Endodermal cell (in vitro differentiated cells): Measurements from ENCODE around the gene CRMP1. TPM values are rescaled to one million over a fixed set of nuclear protein-coding genes. Genes with fewer than 3 reads are reported as not detected.
A peak's percentile ranks its signal among the peaks of the same experiment; 100 is the strongest.

ENCODE experiments used
- DNase-seq: peaks from one replicate; pipeline ENCODE4 v3.0.0-alpha.2; 2017
- H3K27ac ChIP-seq: 2 replicates; pipeline ENCODE4 v1.5.1; 2013; ENCODE audit warnings: mild to moderate bottlenecking, low read depth, low read length, moderate library complexity
- H3K27me3 ChIP-seq: 2 replicates; pipeline ENCODE4 v1.6.1; 2013; ENCODE audit warnings: mild to moderate bottlenecking, low read length, moderate library complexity; ENCODE audit not compliant: insufficient read depth, control insufficient read depth, poor library complexity, severe bottlenecking
- H3K36me3 ChIP-seq: 2 replicates; pipeline ENCODE4 v1.7.0; 2013; ENCODE audit warnings: mild to moderate bottlenecking, low read length, moderate library complexity; ENCODE audit not compliant: control insufficient read depth, insufficient read depth
- H3K4me1 ChIP-seq: one replicate; pipeline ENCODE4 v1.7.0; 2013; ENCODE audit warnings: low read length; ENCODE audit not compliant: control insufficient read depth, insufficient read depth
- H3K4me3 ChIP-seq: 2 replicates; pipeline ENCODE4 v1.5.1; 2013; ENCODE audit warnings: mild to moderate bottlenecking, low read length, moderate library complexity
- H3K9ac ChIP-seq: 2 replicates; pipeline ENCODE4 v1.6.1; 2013; ENCODE audit warnings: mild to moderate bottlenecking, low read length, moderate library complexity; ENCODE audit not compliant: poor library complexity, severe bottlenecking; ENCODE audit errors: extremely low read depth
- H3K9me3 ChIP-seq: 2 replicates; pipeline ENCODE4 v1.6.1; 2013; ENCODE audit warnings: mild to moderate bottlenecking, low read length, moderate library complexity; ENCODE audit not compliant: control insufficient read depth
- H3K27ac Mint-ChIP-seq: 2 replicates; pipeline ENCODE4 v1.8.0; 2020; ENCODE audit warnings: mixed read lengths
- H3K27me3 Mint-ChIP-seq: 2 replicates; pipeline ENCODE4 v1.8.0; 2021; ENCODE audit warnings: mild to moderate bottlenecking, mixed read lengths; ENCODE audit not compliant: insufficient read depth
- H3K36me3 Mint-ChIP-seq: 2 replicates; pipeline ENCODE4 v1.8.0; 2020; ENCODE audit warnings: low read depth, mixed read lengths
- H3K4me1 Mint-ChIP-seq: 2 replicates; pipeline ENCODE4 v1.8.0; 2020; ENCODE audit warnings: mixed read lengths
- H3K4me3 Mint-ChIP-seq: 2 replicates; pipeline ENCODE4 v1.8.0; 2020; ENCODE audit warnings: mild to moderate bottlenecking, moderate library complexity, mixed read lengths
- H3K9me3 Mint-ChIP-seq: 2 replicates; pipeline ENCODE4 v1.8.0; 2020; ENCODE audit warnings: mild to moderate bottlenecking, mixed read lengths
- WGBS, 2 experiments: methylation state at CpG; one replicate each; pipeline versions ENCODE4 v1.1.5 to v1.1.7; 2013; ENCODE audit warnings: missing lambda C conversion rate in 2 of 2, mixed read lengths in 1 of 2; ENCODE audit not compliant: insufficient coverage in 1 of 2, insufficient read length in 1 of 2; 5-methylcytosine and 5-hydroxymethylcytosine counted together
- total RNA-seq, 2 donors: library from RNA; stranded (reverse); fragmentation: NEBNext Ultra II Directional in 1 of 2; extraction: Animal tissue kit (Norgen Biotek cat#: 25700) in 1 of 2; gene quantifications; 2 replicates in 1 of 2; 3 replicates in 1 of 2; pipeline ENCODE4 v1.2.1, GENCODE V29; 2021
- TF ChIP-seq, protein P1 (sequence below): fragments of 200-600 bp; sonication (generic); conservative IDR thresholded peaks from 2 replicates; pipeline ENCODE4 v1.5.0; 2021; ENCODE audit warnings: antibody characterized with exemption, mild to moderate bottlenecking

CRMP1 gene
- total RNA-seq, 2 donors from 2014 or later = 40.0 to 64.9 TPM

DNA sequence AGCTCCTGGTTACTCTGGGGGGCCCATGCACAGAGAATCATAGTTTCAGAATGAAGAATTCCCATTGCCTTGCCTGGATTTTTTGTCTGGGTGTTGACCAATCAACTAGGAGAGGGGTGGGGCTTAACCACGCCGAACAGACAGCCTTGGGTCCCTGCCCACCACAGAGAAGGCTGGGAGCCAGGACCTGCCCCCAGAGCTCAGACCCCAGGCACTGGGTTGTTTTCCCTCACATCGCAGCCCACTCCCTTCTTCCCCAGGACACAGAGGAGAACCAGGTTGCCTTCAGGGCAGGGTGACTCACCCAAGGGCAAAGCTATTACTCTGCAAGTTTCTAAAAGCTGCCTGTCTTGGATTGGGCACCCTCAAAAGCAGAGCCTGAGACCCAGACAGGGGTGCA lies 23.3 kb upstream of the CRMP1 start:
- H3K4me1 ChIP-seq = no peaks in the 10 kb centered on the region
- TF ChIP-seq, protein P1, sequence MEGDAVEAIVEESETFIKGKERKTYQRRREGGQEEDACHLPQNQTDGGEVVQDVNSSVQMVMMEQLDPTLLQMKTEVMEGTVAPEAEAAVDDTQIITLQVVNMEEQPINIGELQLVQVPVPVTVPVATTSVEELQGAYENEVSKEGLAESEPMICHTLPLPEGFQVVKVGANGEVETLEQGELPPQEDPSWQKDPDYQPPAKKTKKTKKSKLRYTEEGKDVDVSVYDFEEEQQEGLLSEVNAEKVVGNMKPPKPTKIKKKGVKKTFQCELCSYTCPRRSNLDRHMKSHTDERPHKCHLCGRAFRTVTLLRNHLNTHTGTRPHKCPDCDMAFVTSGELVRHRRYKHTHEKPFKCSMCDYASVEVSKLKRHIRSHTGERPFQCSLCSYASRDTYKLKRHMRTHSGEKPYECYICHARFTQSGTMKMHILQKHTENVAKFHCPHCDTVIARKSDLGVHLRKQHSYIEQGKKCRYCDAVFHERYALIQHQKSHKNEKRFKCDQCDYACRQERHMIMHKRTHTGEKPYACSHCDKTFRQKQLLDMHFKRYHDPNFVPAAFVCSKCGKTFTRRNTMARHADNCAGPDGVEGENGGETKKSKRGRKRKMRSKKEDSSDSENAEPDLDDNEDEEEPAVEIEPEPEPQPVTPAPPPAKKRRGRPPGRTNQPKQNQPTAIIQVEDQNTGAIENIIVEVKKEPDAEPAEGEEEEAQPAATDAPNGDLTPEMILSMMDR = no peak
- no peaks in the 10 kb centered on the region for H3K36me3 ChIP-seq
- WGBS, 2 experiments = 76 to 80% methylated on average over 2 to 3 of the region's 3 CpGs
- peaks cover under 1% of the 10 kb centered on the region for H3K36me3 Mint-ChIP-seq
- H3K9me3 Mint-ChIP-seq = peaks cover 2% of the 10 kb centered on the region
- DNase-seq = peak; percentile 45
- H3K4me3 Mint-ChIP-seq = no peak overlapping the region
- peaks cover 2% of the 10 kb centered on the region for H3K27me3 Mint-ChIP-seq
- H3K4me1 Mint-ChIP-seq = peaks cover under 1% of the 10 kb centered on the region
- H3K27ac Mint-ChIP-seq = no peak overlapping the region
- H3K27ac ChIP-seq = no peak overlapping the region
- H3K4me3 ChIP-seq = no peak overlapping the region
- H3K9me3 ChIP-seq = no peaks in the 10 kb centered on the region
- no peak overlapping the region for H3K9ac ChIP-seq
- H3K27me3 ChIP-seq = no peaks in the 10 kb centered on the region

DNA sequence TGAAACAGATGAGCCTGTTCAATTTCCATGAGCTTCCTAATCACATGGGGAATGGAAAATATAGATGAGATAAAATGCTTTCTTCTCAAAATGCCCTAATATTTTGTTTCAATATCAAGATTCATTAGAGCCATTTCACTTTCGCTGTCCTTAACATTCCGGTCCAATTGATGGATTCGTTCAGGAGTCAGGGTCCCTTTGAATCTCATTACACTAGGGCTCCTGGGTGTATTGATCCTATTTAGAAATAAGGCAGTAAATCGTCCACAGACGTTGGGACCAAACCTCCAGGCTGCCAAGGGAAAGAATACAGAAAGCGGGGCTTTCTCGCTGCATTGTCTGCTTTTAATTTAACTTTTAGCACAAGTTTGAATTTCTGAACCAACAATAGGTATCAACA lies 20.6 kb upstream of the CRMP1 start:
- Mint-ChIP-seq H3K36me3 (peaks cover 2% of the 10 kb centered on the region), H3K9me3 (peaks cover 6% of the 10 kb centered on the region), H3K27ac (no peak overlapping the region), H3K4me3 (no peak overlapping the region), H3K4me1 (no peaks in the 10 kb centered on the region), H3K27me3 (peaks cover 9% of the 10 kb centered on the region)
- Histone ChIP-seq H3K9me3 (no peaks in the 10 kb centered on the region), H3K27ac (no peak overlapping the region), H3K9ac (no peak overlapping the region), H3K27me3 (no peaks in the 10 kb centered on the region), H3K4me3 (no peak overlapping the region), H3K36me3 (no peaks in the 10 kb centered on the region), H3K4me1 (no peaks in the 10 kb centered on the region)
- TF ChIP-seq, protein P1 = no peak
- peak; percentile 7 for DNase-seq
- 84 to 86% methylated on average over 7 of the region's 7 CpGs for WGBS, 2 experiments

- no peaks in the 10 kb centered on the region for H3K36me3 ChIP-seq
- DNase-seq = peak; percentile 67
- H3K9me3 ChIP-seq = no peaks in the 10 kb centered on the region
- H3K27me3 ChIP-seq = no peaks in the 10 kb centered on the region
- no peaks in the 10 kb centered on the region for H3K4me1 ChIP-seq
- no peak overlapping the region for H3K4me3 Mint-ChIP-seq
- no peak overlapping the region for H3K27ac Mint-ChIP-seq
- no peak overlapping the region for H3K9ac ChIP-seq
- no peaks in the 10 kb centered on the region for H3K4me1 Mint-ChIP-seq
- H3K27me3 Mint-ChIP-seq = peaks cover 17% of the 10 kb centered on the region
- TF ChIP-seq, protein P1 = peak; percentile 12
- no peak overlapping the region for H3K27ac ChIP-seq
- 95 to 100% methylated on average over 1 of the region's 1 CpG for WGBS, 2 experiments
- peaks cover 2% of the 10 kb centered on the region for H3K36me3 Mint-ChIP-seq
- H3K9me3 Mint-ChIP-seq = peaks cover 8% of the 10 kb centered on the region
- H3K4me3 ChIP-seq = no peak overlapping the region
Measured at GRCh38 chr4:5912614-5913019, 19.7 kb upstream of the CRMP1 start.
